GM18951 (cell line): Measurements from ENCODE around the gene IL23R.

Source experiments
- POLR2A ChIP-seq: IDR thresholded peaks from 4 replicates; pipeline ENCODE4 v1.6.1; 2011; ENCODE audit warnings: mild to moderate bottlenecking; ENCODE audit not compliant: insufficient read length, insufficient read depth; ENCODE audit errors: extremely low read depth
- in situ Hi-C: fragments of 300-500 bp; cut with MboI; formaldehyde crosslinking; loops from one replicate; pipeline ENCODE4 v1.12.0; 2022; ENCODE audit warnings: low sequenced_read_pairs, mixed read lengths, inconsistent platforms; ENCODE audit not compliant: unreplicated experiment

Gene IL23R

GRCh38 chr1:67264152-67264551, 97.9 kb downstream of the IL23R start:
- in situ Hi-C loops = no loop called here
- no peak for TF ChIP-seq POLR2A

GRCh38 chr1:67264899-67265298, 98.6 kb downstream of the IL23R start:
- no peak for TF ChIP-seq POLR2A
- in situ Hi-C loops = no loop called here

GRCh38 chr1:67269061-67269460, 102.8 kb downstream of the IL23R start:
- in situ Hi-C loops = no loop called here

GRCh38 chr1:67270541-67270940, 104.3 kb downstream of the IL23R start:
- in situ Hi-C loops = no loop called here
- no peak for TF ChIP-seq POLR2A

More at GRCh38 chr1:67269061-67269460, 102.8 kb downstream of the IL23R start:
- no peak for TF ChIP-seq POLR2A

GRCh38 chr1:67273591-67273990, 107.3 kb downstream of the IL23R start:
- in situ Hi-C loops = no loop called here
- TF ChIP-seq POLR2A = no peak

GRCh38 chr1:67274623-67275325, 108.5 kb downstream of the IL23R start:
- in situ Hi-C loops = no loop called here
- TF ChIP-seq POLR2A = no peak

GRCh38 chr1:67280696-67281095, 114.4 kb downstream of the IL23R start:
- no peak for TF ChIP-seq POLR2A
- in situ Hi-C loops = no loop called here

GRCh38 chr1:67281244-67281643, 115.0 kb downstream of the IL23R start:
- in situ Hi-C loops = no loop called here
- no peak for TF ChIP-seq POLR2A

- in situ Hi-C loops = no loop called here
Observed at GRCh38 chr1:67285780-67286488, 119.7 kb downstream of the IL23R start.

GRCh38 chr1:67290236-67290635, 124.0 kb downstream of the IL23R start:
- in situ Hi-C loops = no loop called here
- TF ChIP-seq POLR2A = no peak

More at GRCh38 chr1:67285780-67286488, 119.7 kb downstream of the IL23R start:
- no peak for TF ChIP-seq POLR2A

GRCh38 chr1:67294836-67295617, 128.8 kb downstream of the IL23R start:
- in situ Hi-C loops = no loop called here
- TF ChIP-seq POLR2A = no peak

- TF ChIP-seq POLR2A = no peak
- in situ Hi-C loops = no loop called here
Observed at GRCh38 chr1:67298762-67299161, 132.5 kb downstream of the IL23R start.

- in situ Hi-C loops = no loop called here
- no peak for TF ChIP-seq POLR2A
Observed at GRCh38 chr1:67299296-67299695, 133.0 kb downstream of the IL23R start.
